B cell (primary cell): ENCODE data around the gene ASPN. TPM values are rescaled to one million over a fixed set of nuclear protein-coding genes. Genes with fewer than 3 reads are reported as not detected.

Source experiments
- ATAC-seq: fragments of 200-7000 bp; cut with Tn5 transposase; one replicate; pipeline ENCODE4 v1.10.0; 2021; ENCODE audit warnings: low read depth, mild to moderate bottlenecking, moderate number of reproducible peaks, moderate library complexity
- CTCF ChIA-PET: fragments of 350-600 bp; sonication (Branson Sonifier 250); formaldehyde crosslinking; loops from one replicate; lab custom pipeline; 2021; ENCODE audit warnings: antibody characterized with exemption, inconsistent platforms; lab: Charles Lee
- POLR2A ChIA-PET: fragments of 350-600 bp; sonication (Branson Sonifier 250); formaldehyde crosslinking; loops from one replicate; lab custom pipeline; 2021; ENCODE audit warnings: antibody characterized with exemption; lab: Charles Lee
- DNase-seq: peaks from one replicate; pipeline ENCODE4 v3.0.0; 2013
- H2AFZ ChIP-seq: 2 replicates; pipeline ENCODE4 v1.6.1; 2012; ENCODE audit warnings: mild to moderate bottlenecking, low read depth, low read length; ENCODE audit not compliant: insufficient read depth, poor library complexity, severe bottlenecking
- H3K27ac ChIP-seq, 2 donors: 1 replicate in 1 of 2; 2 replicates in 1 of 2; pipeline ENCODE4 v1.5.1; 2012 to 2013; ENCODE audit warnings: low read length in 2 of 2, mild to moderate bottlenecking in 2 of 2, moderate library complexity in 1 of 2
- H3K27me3 ChIP-seq, 4 experiments: fragments of 200-600 bp in 1 of 4; sonication (generic) in 1 of 4; replicated peaks in 1 of 4; 1 replicate in 2 of 4; 2 replicates in 2 of 4; pipeline versions ENCODE4 v1.6.1 to v1.7.0; 2013 to 2016; ENCODE audit warnings: low read length in 3 of 4, mild to moderate bottlenecking in 2 of 4, mixed read lengths in 1 of 4, moderate library complexity in 1 of 4; ENCODE audit not compliant: insufficient read depth in 4 of 4, control insufficient read depth in 3 of 4; ENCODE audit errors: control extremely low read depth in 1 of 4
- H3K36me3 ChIP-seq, 2 experiments: replicated peaks in 1 of 2; 1 replicate in 1 of 2; 2 replicates in 1 of 2; pipeline versions ENCODE4 v1.6.1 to v1.7.1; 2013; ENCODE audit warnings: low read length in 1 of 2; ENCODE audit not compliant: insufficient read depth in 2 of 2, control insufficient read depth in 1 of 2; ENCODE audit errors: control extremely low read depth in 1 of 2, extremely low read depth in 1 of 2
- H3K4me1 ChIP-seq, 2 donors: fragments of 200-600 bp in 1 of 2; sonication (generic) in 1 of 2; 1 replicate in 1 of 2; 2 replicates in 1 of 2; pipeline versions ENCODE4 v1.5.1 to v1.6.1; 2013 to 2017; ENCODE audit warnings: low read length in 2 of 2; ENCODE audit not compliant: control insufficient read depth in 2 of 2, insufficient read depth in 2 of 2
- H3K4me2 ChIP-seq: replicated peaks from 2 replicates; pipeline ENCODE3; 2012; ENCODE audit warnings: mild to moderate bottlenecking, low read depth, low read length; ENCODE audit not compliant: poor library complexity, severe bottlenecking
- H3K4me3 ChIP-seq, 5 experiments: fragments of 200-600 bp in 1 of 5; sonication (generic) in 1 of 5; 1 replicate in 3 of 5; 2 replicates in 2 of 5; pipeline versions ENCODE4 v1.5.1 to v1.7.0; 2011 to 2016; ENCODE audit warnings: low read length in 4 of 5, mild to moderate bottlenecking in 4 of 5, low read depth in 2 of 5, control low read depth in 1 of 5, moderate library complexity in 1 of 5; ENCODE audit not compliant: insufficient read depth in 1 of 5; ENCODE audit errors: control extremely low read depth in 1 of 5, extremely low read depth in 1 of 5
- H3K79me2 ChIP-seq: fragments of 200-600 bp; sonication (generic); one replicate; pipeline ENCODE4 v1.6.0; 2016; ENCODE audit warnings: low read length; ENCODE audit not compliant: control insufficient read depth, insufficient read depth
- H3K9ac ChIP-seq: fragments of 200-600 bp; sonication (generic); 2 replicates; pipeline ENCODE4 v1.6.1; 2017; ENCODE audit warnings: mild to moderate bottlenecking, low read length, moderate library complexity
- H3K9me3 ChIP-seq, 3 donors: one replicate each; pipeline versions ENCODE4 v1.6.1 to v1.7.1; 2013; ENCODE audit warnings: low read length in 2 of 3; ENCODE audit not compliant: control insufficient read depth in 2 of 3, insufficient read depth in 1 of 3; ENCODE audit errors: control extremely low read depth in 1 of 3
- H4K20me1 ChIP-seq: 2 replicates; pipeline ENCODE4 v1.6.0; 2012; ENCODE audit warnings: mild to moderate bottlenecking, low read length; ENCODE audit not compliant: insufficient read depth, control insufficient read depth, poor library complexity, severe bottlenecking
- H3K27ac Mint-ChIP-seq: one replicate; pipeline ENCODE4 v1.8.0; 2021; ENCODE audit warnings: mixed read lengths
- H3K27me3 Mint-ChIP-seq: one replicate; pipeline ENCODE4 v1.8.0; 2021; ENCODE audit warnings: mixed read lengths
- H3K4me1 Mint-ChIP-seq: one replicate; pipeline ENCODE4 v1.8.0; 2021; ENCODE audit warnings: mixed read lengths
- H3K4me3 Mint-ChIP-seq: one replicate; pipeline ENCODE4 v1.8.0; 2021; ENCODE audit warnings: mixed read lengths
- H3K9me3 Mint-ChIP-seq: one replicate; pipeline ENCODE4 v1.8.0; 2022; ENCODE audit warnings: mixed read lengths; ENCODE audit not compliant: insufficient read depth
- EZH2 ChIP-seq: IDR thresholded peaks from 2 replicates; pipeline ENCODE4 v1.6.1; 2012; ENCODE audit warnings: borderline replicate concordance, low read depth, mild to moderate bottlenecking, moderate library complexity, low read length; ENCODE audit not compliant: insufficient read depth, poor library complexity, severe bottlenecking
- WGBS: methylation state at CpG from one replicate; pipeline ENCODE4 v1.1.5; 2013; ENCODE audit warnings: missing lambda C conversion rate; ENCODE audit not compliant: insufficient coverage; 5-methylcytosine and 5-hydroxymethylcytosine counted together
- intact Hi-C: fragments of 100-400 bp; cut with micrococcal nuclease; formaldehyde crosslinking; loops from one replicate; pipeline ENCODE4 v1.10.0; 2022
- polyA plus RNA-seq: library from polyadenylated mRNA; depleted of rRNA; stranded (reverse); fragments of >200 nt; gene quantifications from 2 replicates; pipeline ENCODE4 v1.2.3, GENCODE V29; 2012
- total RNA-seq, 2 donors: library from RNA; stranded (reverse); fragments of 120-200 nt in 1 of 2; gene quantifications; 1 replicate in 1 of 2; 2 replicates in 1 of 2; pipeline versions ENCODE4 v1.2.3 to v1.2.4, GENCODE V29; 2013 to 2022
- TF ChIP-seq, protein P1 (sequence below): fragments of 200-600 bp; IDR thresholded peaks from one replicate; pipeline ENCODE4 v1.8.0; 2022; ENCODE audit warnings: antibody characterized with exemption, mild to moderate bottlenecking

The ASPN gene
- total and polyA plus RNA-seq, 2 donors (not counting 1 experiment from before 2014, with no cell fraction given) = not detected

- Histone ChIP-seq H3K4me3 (no peak overlapping the region), H3K4me2 (no peak overlapping the region), H2AFZ (no peak overlapping the region), H4K20me1 (no peaks in the 10 kb centered on the region), H3K9me3 (no peaks in the 10 kb centered on the region), H3K79me2 (no peaks in the 10 kb centered on the region), H3K4me1 (no peaks in the 10 kb centered on the region), H3K9ac (no peak overlapping the region), H3K27ac (no peak overlapping the region), H3K36me3 (no peaks in the 10 kb centered on the region), H3K27me3 (no peaks in the 10 kb centered on the region)
- ChIA-PET POLR2A (no interaction called here), CTCF (no interaction called here)
- Mint-ChIP-seq H3K9me3 (peaks cover 3% of the 10 kb centered on the region), H3K27me3 (no peaks in the 10 kb centered on the region), H3K4me1 (no peaks in the 10 kb centered on the region), H3K4me3 (no peak overlapping the region), H3K27ac (no peak overlapping the region)
- intact Hi-C loops = no loop called here
- WGBS = 91% methylated on average over 4 of the region's 4 CpGs
- TF ChIP-seq, protein P1, sequence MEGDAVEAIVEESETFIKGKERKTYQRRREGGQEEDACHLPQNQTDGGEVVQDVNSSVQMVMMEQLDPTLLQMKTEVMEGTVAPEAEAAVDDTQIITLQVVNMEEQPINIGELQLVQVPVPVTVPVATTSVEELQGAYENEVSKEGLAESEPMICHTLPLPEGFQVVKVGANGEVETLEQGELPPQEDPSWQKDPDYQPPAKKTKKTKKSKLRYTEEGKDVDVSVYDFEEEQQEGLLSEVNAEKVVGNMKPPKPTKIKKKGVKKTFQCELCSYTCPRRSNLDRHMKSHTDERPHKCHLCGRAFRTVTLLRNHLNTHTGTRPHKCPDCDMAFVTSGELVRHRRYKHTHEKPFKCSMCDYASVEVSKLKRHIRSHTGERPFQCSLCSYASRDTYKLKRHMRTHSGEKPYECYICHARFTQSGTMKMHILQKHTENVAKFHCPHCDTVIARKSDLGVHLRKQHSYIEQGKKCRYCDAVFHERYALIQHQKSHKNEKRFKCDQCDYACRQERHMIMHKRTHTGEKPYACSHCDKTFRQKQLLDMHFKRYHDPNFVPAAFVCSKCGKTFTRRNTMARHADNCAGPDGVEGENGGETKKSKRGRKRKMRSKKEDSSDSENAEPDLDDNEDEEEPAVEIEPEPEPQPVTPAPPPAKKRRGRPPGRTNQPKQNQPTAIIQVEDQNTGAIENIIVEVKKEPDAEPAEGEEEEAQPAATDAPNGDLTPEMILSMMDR = no peak
- TF ChIP-seq EZH2 = no peak
- DNase-seq (no peak), ATAC-seq (no peak)
These were observed 45.7 kb upstream of the ASPN start for GRCh38 chr9:92527832-92528521.

DNA sequence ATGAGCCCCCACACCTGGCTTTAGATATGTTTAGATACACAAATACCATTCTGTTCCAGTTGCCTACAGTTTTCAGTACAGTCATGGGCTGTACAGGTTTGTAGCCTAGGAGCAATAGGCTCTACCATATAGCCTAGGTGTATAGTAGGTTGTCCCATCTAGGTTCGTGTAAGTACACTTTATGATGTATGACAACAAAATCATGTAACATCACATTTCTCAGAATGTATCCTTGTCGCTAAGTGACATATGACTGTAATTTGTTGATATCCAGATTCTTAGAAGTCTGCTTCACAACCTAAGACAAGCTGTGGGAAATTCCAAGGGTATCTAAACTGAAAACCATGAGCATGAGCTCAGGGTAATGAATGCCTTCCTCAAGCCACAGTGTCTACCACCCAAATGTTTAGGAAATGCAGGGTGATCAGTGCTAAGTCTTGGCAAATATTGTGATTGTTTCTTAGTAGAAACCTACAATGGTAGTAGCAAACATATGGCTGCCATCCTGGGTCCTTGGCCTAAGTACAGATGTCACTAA, 45.1 kb upstream of the ASPN start:
- WGBS = no CpG with 5 or more reads among the region's 2 CpGs
- H4K20me1 ChIP-seq = no peaks in the 10 kb centered on the region
- no peak overlapping the region for H3K4me3 ChIP-seq
- intact Hi-C loops = no loop called here
- Mint-ChIP-seq H3K4me1 (no peaks in the 10 kb centered on the region), H3K27ac (no peak overlapping the region), H3K4me3 (no peak overlapping the region), H3K9me3 (peaks cover 3% of the 10 kb centered on the region), H3K27me3 (no peaks in the 10 kb centered on the region)
- ATAC-seq = no peak
- no peaks in the 10 kb centered on the region for H3K36me3 ChIP-seq
- ChIA-PET POLR2A (no interaction called here), CTCF (no interaction called here)
- no peaks in the 10 kb centered on the region for H3K9me3 ChIP-seq
- no peak for DNase-seq
- no peak overlapping the region for H2AFZ ChIP-seq
- no peak overlapping the region for H3K27ac ChIP-seq
- no peaks in the 10 kb centered on the region for H3K27me3 ChIP-seq
- no peaks in the 10 kb centered on the region for H3K4me1 ChIP-seq
- H3K9ac ChIP-seq = no peak overlapping the region
- TF ChIP-seq, protein P1 = no peak
- no peak for TF ChIP-seq EZH2
- no peak overlapping the region for H3K4me2 ChIP-seq
- no peaks in the 10 kb centered on the region for H3K79me2 ChIP-seq
